Stimulated activated CD4-positive, alpha-beta T cell treated with anti-CD3 and anti-CD28 coated beads, Interleukin-2, amount 100 ng/mL, for 24 hours (primary cell): Measurements from ENCODE around the gene IRGQ.
A peak's percentile ranks its signal among the peaks of the same experiment; 100 is the strongest.
"Not testable (repeated sequence)": the region's sequence is repeated elsewhere in the genome, so short reads cannot be mapped to it uniquely, and the experiment has no call there.

Experiments used
- DNase-seq, 2 donors: peaks; one replicate each; pipeline ENCODE4 v3.0.0-alpha.2; 2020

IRGQ gene

DNA sequence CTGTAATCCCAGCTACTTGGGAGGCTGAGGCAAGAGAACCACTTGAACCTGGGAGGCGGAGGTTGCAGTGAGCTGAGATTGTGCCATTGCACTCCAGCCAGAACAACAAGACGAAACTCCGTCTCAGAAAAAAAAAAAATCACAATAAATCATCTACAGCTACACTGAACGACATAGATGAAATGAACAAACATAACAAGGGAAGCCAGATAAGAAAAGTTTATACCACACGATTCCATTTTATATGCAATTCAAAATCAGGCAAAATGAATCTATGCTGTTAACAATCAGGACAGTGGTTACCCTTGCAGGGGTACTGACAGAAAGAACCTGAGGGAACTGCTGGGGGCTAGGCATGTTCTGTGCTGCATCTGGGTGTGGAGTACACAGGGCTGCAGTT, 26.3 kb downstream of the IRGQ start:
- no peak for DNase-seq

DNA sequence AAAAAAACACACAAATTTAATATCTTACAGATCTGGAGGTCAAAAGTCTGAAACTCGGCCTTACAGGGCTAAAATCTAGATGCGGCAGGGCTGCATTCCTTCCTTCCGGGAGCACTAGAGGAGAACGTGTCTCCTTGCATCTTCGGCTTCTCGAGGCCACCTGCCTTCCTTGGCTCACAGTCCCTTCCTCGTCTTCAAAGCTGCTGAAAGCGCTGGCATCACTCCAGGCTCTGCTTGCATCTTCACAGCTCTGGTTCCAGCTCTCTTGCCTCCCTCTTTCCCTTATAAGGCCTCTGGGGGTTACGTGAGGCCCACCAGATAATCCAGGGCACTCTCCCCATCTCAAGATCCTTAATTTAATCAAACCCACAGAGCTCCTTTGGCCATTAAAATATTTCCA, 31.1 kb downstream of the IRGQ start:
- no peak for DNase-seq

DNA sequence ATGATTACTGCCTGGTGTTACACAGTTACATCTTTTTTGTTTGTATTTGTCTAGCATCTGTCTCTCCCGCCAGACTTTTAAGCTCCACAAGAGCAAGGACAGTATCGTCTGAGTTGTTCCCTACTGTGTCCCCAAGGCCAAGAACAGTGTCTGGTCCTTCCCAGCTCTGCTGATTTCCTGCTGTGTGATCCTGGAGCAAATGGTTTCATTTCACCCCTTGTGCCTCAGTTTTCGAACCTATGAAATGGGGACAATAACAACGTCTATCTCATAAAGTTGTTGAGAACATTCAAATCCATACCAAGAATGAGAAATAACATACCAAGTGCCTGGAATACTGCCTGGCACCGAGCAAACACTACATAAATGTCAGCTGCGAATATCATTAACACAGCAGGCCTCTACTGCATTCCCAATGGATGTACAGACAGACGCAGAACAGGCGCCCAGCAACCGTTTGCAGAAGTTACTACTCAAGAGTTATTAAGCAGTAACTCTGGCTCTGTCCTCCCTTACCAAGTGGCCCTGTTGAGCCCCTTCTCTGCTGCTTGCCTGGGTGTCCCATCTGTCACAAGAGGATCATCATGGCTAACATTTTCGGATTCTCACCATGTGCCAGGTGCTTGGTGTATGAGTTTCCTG, 32.0 kb downstream of the IRGQ start:
- DNase-seq = no peak

GRCh38 chr19:43562698-43563241, 33.2 kb downstream of the IRGQ start:
- DNase-seq = peak; percentile 64 to 68

GRCh38 chr19:43562226-43562697, 33.7 kb downstream of the IRGQ start:
- no peak for DNase-seq

DNA sequence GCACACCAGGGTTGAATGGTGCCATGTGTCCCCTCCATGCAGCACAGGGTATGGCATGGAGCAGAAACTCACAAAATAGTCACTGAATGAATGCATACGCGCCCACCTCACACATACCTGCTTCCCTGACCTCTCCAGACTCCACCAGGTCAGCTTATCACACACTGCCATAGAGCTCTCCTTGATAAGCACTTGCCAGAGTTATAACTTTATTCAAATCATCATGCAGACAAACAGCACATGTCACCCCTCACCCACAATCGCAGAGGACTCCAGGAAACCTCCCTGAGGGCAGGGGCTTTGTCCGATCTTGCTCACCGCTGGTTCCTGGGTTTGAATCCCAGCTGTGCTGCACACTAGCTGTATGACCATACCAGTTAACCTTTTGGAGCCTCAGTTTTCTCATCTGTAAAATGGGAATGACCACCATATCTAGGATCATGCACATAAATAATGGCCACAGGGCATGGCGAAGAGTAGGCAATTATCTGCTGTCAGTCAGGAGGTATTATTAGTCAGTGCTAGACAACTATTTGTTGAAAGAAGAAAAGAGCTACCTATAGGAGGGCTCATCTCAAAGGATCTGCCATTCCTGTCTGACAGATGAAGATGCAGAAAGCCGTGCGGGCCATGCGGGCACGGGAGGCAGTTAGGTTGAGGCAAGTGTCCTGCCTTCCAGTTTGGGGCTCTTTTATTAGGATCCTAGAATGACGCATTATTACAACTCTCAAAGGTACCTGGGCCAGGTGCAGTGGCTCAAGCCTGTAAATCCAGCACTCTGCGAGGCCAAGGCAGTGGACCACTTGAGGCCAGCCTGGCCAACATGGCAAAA, 34.6 kb downstream of the IRGQ start:
- DNase-seq = no peak

- DNase-seq = no peak
Observed at GRCh38 chr19:43560687-43561086, 35.2 kb downstream of the IRGQ start.

DNA sequence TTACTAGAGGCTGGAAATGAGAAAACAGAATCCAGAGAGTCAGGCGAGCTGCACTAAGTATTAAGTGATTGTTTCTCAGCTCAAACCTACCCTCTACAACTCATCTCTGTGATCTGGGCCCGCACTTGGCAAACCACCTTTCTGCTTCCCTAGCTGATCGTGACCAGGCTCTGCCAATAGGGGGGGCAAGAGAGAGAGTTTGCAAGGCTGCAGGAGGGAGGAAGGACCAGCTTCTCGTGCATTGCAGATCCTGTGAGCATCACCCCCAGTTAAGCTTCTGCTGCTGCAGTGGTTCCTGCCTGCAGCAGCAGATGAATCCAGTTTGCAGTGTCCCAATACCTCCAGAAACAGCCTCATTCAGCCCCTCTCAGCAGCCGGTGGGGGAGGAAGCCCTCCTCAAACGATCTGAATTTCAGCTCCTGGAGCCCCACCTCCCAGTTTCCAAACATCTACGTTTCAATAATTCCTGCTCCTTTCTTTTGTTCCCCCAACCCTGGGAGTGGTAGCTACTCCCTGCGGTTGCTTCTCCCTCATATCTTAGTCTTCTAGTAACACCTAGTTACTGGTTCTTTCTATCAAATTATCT, 40.7 kb downstream of the IRGQ start:
- peak; percentile 83 to 86 for DNase-seq

DNA sequence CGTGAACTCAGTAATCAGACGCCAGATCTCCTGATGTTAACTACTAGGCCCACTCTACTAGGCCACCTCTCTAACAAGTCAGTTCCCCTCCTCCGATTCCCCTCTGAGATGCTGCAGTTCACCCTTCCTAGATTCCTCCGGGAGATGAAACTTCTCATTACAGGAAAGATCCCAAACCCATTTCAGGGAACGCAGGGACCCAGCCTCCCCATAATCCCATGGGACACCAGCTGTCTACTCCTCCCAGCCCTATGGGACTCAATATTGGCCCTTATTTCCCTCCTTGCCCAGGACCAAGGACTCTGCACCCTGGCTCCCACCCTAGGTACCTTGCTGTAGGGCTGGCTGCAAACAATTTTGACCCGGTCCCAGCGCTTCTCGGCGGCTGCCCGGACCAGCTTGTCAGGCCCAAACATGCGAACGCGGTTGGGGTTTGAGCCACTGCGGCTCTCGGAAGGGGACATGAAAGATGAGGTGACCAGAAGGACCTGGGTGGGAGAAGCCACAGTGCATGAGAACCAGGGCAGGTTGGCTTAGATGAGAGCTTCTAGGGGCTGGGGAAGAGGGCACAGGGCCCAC, 41.5 kb downstream of the IRGQ start:
- no peak for DNase-seq

- no peak for DNase-seq
Observed at GRCh38 chr19:43553656-43554055, 42.3 kb downstream of the IRGQ start.

GRCh38 chr19:43552616-43553015, 43.3 kb downstream of the IRGQ start:
- no peak for DNase-seq

GRCh38 chr19:43552198-43552450, 43.8 kb downstream of the IRGQ start:
- no peak for DNase-seq

- no peak for DNase-seq
Observed at GRCh38 chr19:43551399-43552197, 44.3 kb downstream of the IRGQ start.

DNA sequence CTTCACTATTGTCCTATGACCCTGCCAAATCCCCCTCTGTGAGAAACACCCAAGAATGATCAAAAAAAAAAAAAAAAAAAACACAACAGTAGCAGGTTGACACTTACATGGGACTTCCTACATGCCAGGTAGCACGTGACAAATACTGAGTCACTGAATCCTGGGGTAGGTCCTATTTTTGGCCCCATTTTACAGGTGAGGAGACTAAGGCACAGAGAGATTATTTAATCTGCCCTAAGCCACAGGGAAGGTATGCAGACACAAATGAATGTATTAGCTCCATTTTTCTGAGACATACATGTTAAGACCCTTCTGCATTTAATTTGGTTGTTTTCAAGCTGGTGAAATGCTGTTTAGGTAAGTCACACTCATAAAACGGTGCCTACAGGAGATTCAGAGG, 47.2 kb downstream of the IRGQ start:
- no peak for DNase-seq

DNA sequence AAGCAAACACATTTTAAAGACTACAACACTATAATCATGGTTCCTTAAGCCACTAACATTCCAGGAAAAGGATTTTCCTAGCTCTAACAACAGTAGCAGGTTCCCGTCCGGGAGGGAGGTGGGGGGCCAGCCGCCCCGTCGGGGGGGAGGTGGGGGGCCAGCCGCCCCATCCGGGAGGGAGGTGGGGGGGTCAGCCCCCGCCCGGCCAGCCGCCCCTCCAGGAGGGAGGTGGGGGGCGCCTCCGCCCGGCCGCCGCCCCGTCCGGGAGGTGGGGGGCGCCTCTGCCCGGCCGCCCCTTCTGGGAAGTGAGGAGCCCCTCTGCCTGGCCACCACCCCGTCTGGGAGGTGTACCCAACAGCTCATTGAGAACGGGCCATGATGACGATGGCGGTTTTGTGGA, 48.0 kb downstream of the IRGQ start:
- not testable (repeated sequence) for DNase-seq

GRCh38 chr19:43546581-43546980, 49.4 kb downstream of the IRGQ start:
- DNase-seq = no peak

- no peak for DNase-seq
Observed at GRCh38 chr19:43545981-43546380, 50.0 kb downstream of the IRGQ start.

- DNase-seq = no peak
Observed at GRCh38 chr19:43545276-43545675, 50.7 kb downstream of the IRGQ start.

GRCh38 chr19:43544077-43544476, 51.9 kb downstream of the IRGQ start:
- DNase-seq = no peak

GRCh38 chr19:43541920-43542650, 53.8 kb downstream of the IRGQ start:
- DNase-seq = no peak

GRCh38 chr19:43540381-43540780, 55.6 kb downstream of the IRGQ start:
- no peak for DNase-seq

DNA sequence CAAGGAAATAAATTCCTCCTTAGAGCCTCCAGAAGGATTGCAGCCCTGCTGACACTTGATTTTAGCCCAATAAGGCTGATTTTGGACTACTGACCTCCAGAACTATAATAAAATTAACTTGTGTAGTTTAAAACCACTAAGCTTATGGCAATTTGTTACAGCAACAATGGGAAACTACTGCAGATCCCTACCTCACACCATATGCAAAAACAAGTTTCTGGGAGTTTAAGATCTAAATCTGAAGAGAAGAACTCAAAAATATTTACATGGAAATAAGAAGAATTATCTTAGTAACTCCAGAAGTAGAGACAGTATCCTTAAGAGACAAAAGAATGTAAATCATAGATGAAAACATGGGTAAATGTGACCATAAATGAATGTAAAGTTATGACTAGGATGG, 57.0 kb downstream of the IRGQ start:
- no peak for DNase-seq
